Fibroblast of lung (primary cell): Measurements from ENCODE around the gene LOXL3. TPM values are rescaled to one million over a fixed set of nuclear protein-coding genes. Genes with fewer than 3 reads are reported as not detected.

Experiments used
- DNase-seq, 2 donors: peaks; one replicate each; pipeline versions ENCODE4 v3.0.0 to v3.0.0-alpha.2; 2010; ENCODE audit warnings: low read depth in 2 of 2
- H2AFZ ChIP-seq: 2 replicates; pipeline ENCODE4 v1.5.1; 2012; ENCODE audit warnings: low read length, control low read depth, inconsistent platforms
- H3K27ac ChIP-seq: 2 replicates; pipeline ENCODE4 v1.5.1; 2011; ENCODE audit warnings: low read length, control low read depth; ENCODE audit not compliant: insufficient read depth
- H3K27me3 ChIP-seq: 2 replicates; pipeline ENCODE4 v1.5.1; 2011; ENCODE audit warnings: mild to moderate bottlenecking, low read length; ENCODE audit not compliant: control insufficient read depth, insufficient read depth
- H3K36me3 ChIP-seq: 2 replicates; pipeline ENCODE4 v1.5.1; 2011; ENCODE audit warnings: low read length; ENCODE audit not compliant: control insufficient read depth, insufficient read depth
- H3K4me1 ChIP-seq: 2 replicates; pipeline ENCODE4 v1.5.1; 2011; ENCODE audit warnings: low read length; ENCODE audit not compliant: control insufficient read depth, insufficient read depth; ENCODE audit errors: extremely low read depth
- H3K4me2 ChIP-seq: 2 replicates; pipeline ENCODE4 v1.5.1; 2011; ENCODE audit warnings: low read length, control low read depth; ENCODE audit not compliant: insufficient read depth; ENCODE audit errors: extremely low read depth
- H3K4me3 ChIP-seq, 4 experiments: fragments of 200-600 bp in 1 of 4; sonication (generic) in 1 of 4; replicated peaks in 1 of 4; 2 replicates each; pipeline ENCODE4 v1.5.1; 2011 to 2016; ENCODE audit warnings: low read length in 4 of 4, low read depth in 3 of 4, mild to moderate bottlenecking in 3 of 4, control low read depth in 2 of 4, inconsistent platforms in 1 of 4, mixed read lengths in 1 of 4; ENCODE audit not compliant: insufficient read depth in 1 of 4; ENCODE audit errors: control extremely low read depth in 1 of 4
- H3K79me2 ChIP-seq: 2 replicates; pipeline ENCODE4 v1.5.1; 2012; ENCODE audit warnings: mild to moderate bottlenecking, low read length, inconsistent platforms; ENCODE audit not compliant: control insufficient read depth, insufficient read depth
- H3K9ac ChIP-seq: 2 replicates; pipeline ENCODE4 v1.5.1; 2011; ENCODE audit warnings: mild to moderate bottlenecking, low read length, control low read depth; ENCODE audit not compliant: insufficient read depth
- H3K9me3 ChIP-seq: 2 replicates; pipeline ENCODE4 v1.5.1; 2012; ENCODE audit warnings: low read depth, low read length; ENCODE audit not compliant: control insufficient read depth, insufficient read depth
- H4K20me1 ChIP-seq: 2 replicates; pipeline ENCODE4 v1.5.1; 2011; ENCODE audit warnings: low read length; ENCODE audit not compliant: control insufficient read depth, insufficient read depth; ENCODE audit errors: extremely low read depth
- EZH2 ChIP-seq: IDR thresholded peaks from 2 replicates; pipeline ENCODE4 v1.5.1; 2012; ENCODE audit warnings: low read length, control low read depth, mild to moderate bottlenecking; ENCODE audit errors: missing control alignments
- polyA plus RNA-seq, 2 donors: library from polyadenylated mRNA; depleted of rRNA in 1 of 2; stranded (reverse) in 1 of 2; unstranded in 1 of 2; fragments of >200 nt; gene quantifications; 2 replicates each; pipeline ENCODE4 v1.2.1, GENCODE V29; 2011 to 2012; ENCODE audit warnings: missing spikeins in 1 of 2
- total RNA-seq: library from RNA; depleted of rRNA; stranded (reverse); fragments of >200 nt; gene quantifications from 2 replicates; pipeline ENCODE4 v1.2.1, GENCODE V29; 2014
- TF ChIP-seq, protein P1 (sequence below), 2 donors: IDR thresholded peaks in 1 of 2; conservative IDR thresholded peaks in 1 of 2; 1 replicate in 1 of 2; 2 replicates in 1 of 2; pipeline ENCODE4 v1.5.1; 2011 to 2012; ENCODE audit warnings: low read length in 2 of 2, control low read depth in 1 of 2, inconsistent platforms in 1 of 2, low read depth in 1 of 2, mild to moderate bottlenecking in 1 of 2

The LOXL3 gene
- total and polyA plus RNA-seq, 2 donors (not counting 1 experiment from before 2014, with no cell fraction given): 20.6 to 26.4 TPM

DNA sequence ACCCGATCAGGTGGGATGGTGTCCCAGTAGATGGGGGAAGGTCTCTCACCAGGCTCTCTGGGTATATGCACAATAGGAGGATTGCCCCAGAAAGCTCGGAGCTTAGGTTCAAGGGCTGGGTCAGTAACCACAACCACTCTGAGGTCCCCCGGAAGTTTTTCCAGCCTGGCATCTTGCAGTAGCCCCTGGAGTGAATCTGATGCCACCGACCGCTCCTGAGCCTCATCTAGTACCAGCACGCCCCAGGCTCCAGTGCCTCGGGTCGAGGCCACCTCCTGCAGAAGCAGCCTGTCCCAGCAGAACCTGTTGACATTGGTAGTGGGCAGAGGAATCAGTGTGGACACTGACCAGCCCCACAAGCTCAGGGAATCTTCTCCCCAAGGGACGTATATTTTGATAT is 29.7 kb downstream of the LOXL3 start:
- peaks cover 18% of the 10 kb centered on the region for H3K36me3 ChIP-seq
- no peaks in the 10 kb centered on the region for H3K9me3 ChIP-seq
- no peaks in the 10 kb centered on the region for H3K4me1 ChIP-seq
- H2AFZ ChIP-seq: no peak overlapping the region
- H3K4me3 ChIP-seq: no peak overlapping the region
- no peak overlapping the region for H3K4me2 ChIP-seq
- no peak for DNase-seq
- H3K9ac ChIP-seq: no peak overlapping the region
- peaks cover 19% of the 10 kb centered on the region for H3K79me2 ChIP-seq
- H3K27ac ChIP-seq: no peak overlapping the region
- TF ChIP-seq EZH2: no peak
- TF ChIP-seq, protein P1, sequence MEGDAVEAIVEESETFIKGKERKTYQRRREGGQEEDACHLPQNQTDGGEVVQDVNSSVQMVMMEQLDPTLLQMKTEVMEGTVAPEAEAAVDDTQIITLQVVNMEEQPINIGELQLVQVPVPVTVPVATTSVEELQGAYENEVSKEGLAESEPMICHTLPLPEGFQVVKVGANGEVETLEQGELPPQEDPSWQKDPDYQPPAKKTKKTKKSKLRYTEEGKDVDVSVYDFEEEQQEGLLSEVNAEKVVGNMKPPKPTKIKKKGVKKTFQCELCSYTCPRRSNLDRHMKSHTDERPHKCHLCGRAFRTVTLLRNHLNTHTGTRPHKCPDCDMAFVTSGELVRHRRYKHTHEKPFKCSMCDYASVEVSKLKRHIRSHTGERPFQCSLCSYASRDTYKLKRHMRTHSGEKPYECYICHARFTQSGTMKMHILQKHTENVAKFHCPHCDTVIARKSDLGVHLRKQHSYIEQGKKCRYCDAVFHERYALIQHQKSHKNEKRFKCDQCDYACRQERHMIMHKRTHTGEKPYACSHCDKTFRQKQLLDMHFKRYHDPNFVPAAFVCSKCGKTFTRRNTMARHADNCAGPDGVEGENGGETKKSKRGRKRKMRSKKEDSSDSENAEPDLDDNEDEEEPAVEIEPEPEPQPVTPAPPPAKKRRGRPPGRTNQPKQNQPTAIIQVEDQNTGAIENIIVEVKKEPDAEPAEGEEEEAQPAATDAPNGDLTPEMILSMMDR (conservative IDR thresholded peaks at IDR 0.05 in 1 of 2, IDR thresholded peaks at IDR 0.05 in 1 of 2; ENCODE audit: low read depth in 1 of 2, low read length in 2 of 2): no peak
- peaks cover 18% of the 10 kb centered on the region for H3K27me3 ChIP-seq
- no peaks in the 10 kb centered on the region for H4K20me1 ChIP-seq

GRCh38 chr2:74522516-74522915 is 31.2 kb downstream of the LOXL3 start:
- Histone ChIP-seq H3K36me3 (peaks cover 11% of the 10 kb centered on the region), H3K9me3 (no peaks in the 10 kb centered on the region), H3K27me3 (peaks cover 33% of the 10 kb centered on the region), H4K20me1 (no peaks in the 10 kb centered on the region), H3K79me2 (peaks cover 4% of the 10 kb centered on the region), H2AFZ (no peak overlapping the region), H3K4me1 (no peaks in the 10 kb centered on the region), H3K9ac (no peak overlapping the region), H3K4me3 (no peak overlapping the region), H3K27ac (no peak overlapping the region), H3K4me2 (no peak overlapping the region)
- no peak for TF ChIP-seq EZH2
- TF ChIP-seq, protein P1 (conservative IDR thresholded peaks at IDR 0.05 in 1 of 2, IDR thresholded peaks at IDR 0.05 in 1 of 2; ENCODE audit: low read depth in 1 of 2, low read length in 2 of 2): no peak
- DNase-seq: no peak

DNA sequence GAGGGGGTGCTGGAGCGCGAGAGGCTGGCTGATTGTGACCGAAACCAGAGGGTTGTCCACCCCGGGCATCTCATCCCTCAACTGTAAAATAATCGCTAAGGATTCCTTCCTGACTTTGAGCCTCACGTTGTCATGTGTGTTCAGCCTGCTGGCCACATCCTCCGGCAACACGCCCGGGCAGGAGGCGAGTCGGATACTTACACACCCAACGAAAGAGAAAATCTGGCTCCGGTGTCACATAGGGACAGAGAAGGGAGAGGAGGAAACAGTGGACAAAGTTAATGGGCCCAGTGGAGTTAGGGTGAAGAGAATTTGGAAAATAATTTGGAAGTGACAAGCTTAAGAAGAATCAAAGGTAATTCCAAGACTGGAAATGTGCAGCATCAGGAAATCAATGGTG is 37.1 kb downstream of the LOXL3 start:
- H3K4me2 ChIP-seq: no peak overlapping the region

More for the DNA sequence above, 37.1 kb downstream of the LOXL3 start:
- H3K27me3 ChIP-seq: peaks cover 86% of the 10 kb centered on the region
- no peak for DNase-seq
- H3K4me1 ChIP-seq: no peaks in the 10 kb centered on the region
- no peaks in the 10 kb centered on the region for H3K9me3 ChIP-seq
- H3K4me3 ChIP-seq: no peak overlapping the region
- H3K79me2 ChIP-seq: no peaks in the 10 kb centered on the region
- no peak overlapping the region for H3K27ac ChIP-seq
- no peaks in the 10 kb centered on the region for H3K36me3 ChIP-seq
- H4K20me1 ChIP-seq: no peaks in the 10 kb centered on the region
- H2AFZ ChIP-seq: no peak overlapping the region
- H3K9ac ChIP-seq: no peak overlapping the region
- TF ChIP-seq EZH2: no peak
- TF ChIP-seq, protein P1 (conservative IDR thresholded peaks at IDR 0.05 in 1 of 2, IDR thresholded peaks at IDR 0.05 in 1 of 2; ENCODE audit: low read depth in 1 of 2, low read length in 2 of 2): no peak
